Hepatocyte (in vitro differentiated cells): ENCODE measurements around the gene SGCD. TPM values are rescaled to one million over a fixed set of nuclear protein-coding genes. Genes with fewer than 3 reads are reported as not detected.

Experiments used
- DNase-seq: peaks from one replicate; pipeline ENCODE4 v3.0.0-alpha.2; 2016; ENCODE audit warnings: low spot score
- H2AFZ ChIP-seq: fragments of 200-600 bp; sonication (generic); 2 replicates; pipeline ENCODE4 v1.6.0; 2016; ENCODE audit warnings: antibody characterized with exemption, mild to moderate bottlenecking
- H3K27ac ChIP-seq: fragments of 200-600 bp; sonication (generic); 2 replicates; pipeline ENCODE4 v1.5.1; 2016; ENCODE audit warnings: mild to moderate bottlenecking
- H3K27me3 ChIP-seq: fragments of 200-600 bp; sonication (generic); 2 replicates; pipeline ENCODE4 v1.6.1; 2016
- H3K36me3 ChIP-seq: fragments of 200-600 bp; sonication (generic); replicated peaks from 2 replicates; pipeline ENCODE4 v1.5.1; 2016; ENCODE audit warnings: low read depth; ENCODE audit not compliant: insufficient read depth
- H3K4me1 ChIP-seq: fragments of 200-600 bp; sonication (generic); 2 replicates; pipeline ENCODE4 v1.5.1; 2016; ENCODE audit warnings: mild to moderate bottlenecking, moderate library complexity; ENCODE audit not compliant: insufficient read depth
- H3K4me2 ChIP-seq: fragments of 200-600 bp; sonication (generic); 2 replicates; pipeline ENCODE4 v1.6.0; 2016
- H3K4me3 ChIP-seq: fragments of 200-600 bp; sonication (generic); 2 replicates; pipeline ENCODE4 v1.5.1; 2016; ENCODE audit warnings: mild to moderate bottlenecking
- H3K79me2 ChIP-seq: fragments of 200-600 bp; sonication (generic); 2 replicates; pipeline ENCODE4 v1.6.0; 2017; ENCODE audit warnings: mild to moderate bottlenecking
- H3K9me2 ChIP-seq: fragments of 200-600 bp; sonication (generic); replicated peaks from 2 replicates; pipeline ENCODE4 v1.6.0; 2017; ENCODE audit warnings: mild to moderate bottlenecking; ENCODE audit not compliant: insufficient read depth
- H3K9me3 ChIP-seq: fragments of 200-600 bp; sonication (generic); 2 replicates; pipeline ENCODE4 v1.5.1; 2016; ENCODE audit warnings: low read depth, mild to moderate bottlenecking
- H4K20me1 ChIP-seq: fragments of 200-600 bp; sonication (generic); 2 replicates; pipeline ENCODE4 v1.6.0; 2016; ENCODE audit warnings: mild to moderate bottlenecking; ENCODE audit not compliant: insufficient read depth, poor library complexity, severe bottlenecking
- EZH2 ChIP-seq: fragments of 200-600 bp; sonication (generic); IDR thresholded peaks from 2 replicates; pipeline ENCODE4 v1.6.1; 2016; ENCODE audit warnings: antibody characterized with exemption, mild to moderate bottlenecking, borderline replicate concordance
- EZH2phosphoT487 ChIP-seq: fragments of 200-600 bp; sonication (generic); IDR thresholded peaks from one replicate; pipeline ENCODE4 v1.6.1; 2018; ENCODE audit warnings: antibody characterized with exemption, mild to moderate bottlenecking, low read depth, moderate library complexity; ENCODE audit not compliant: unreplicated experiment, severe bottlenecking
- WGBS: methylation state at CpG from one replicate; pipeline ENCODE4 v1.1.6; 2016; ENCODE audit warnings: low lambda C conversion rate; ENCODE audit errors: missing lambda C conversion rate; 5-methylcytosine and 5-hydroxymethylcytosine counted together
- polyA plus RNA-seq: library from polyadenylated mRNA; unstranded; fragments of >200 nt; fragmentation: Nextera tagmentation; extraction: Ambion mirVana; gene quantifications from 2 replicates; pipeline ENCODE4 v1.2.1, GENCODE V29; 2016
- total RNA-seq: library from RNA; depleted of rRNA; stranded (reverse); fragments of >200 nt; gene quantifications from 2 replicates; pipeline ENCODE4 v1.2.3, GENCODE V29; 2014
- TF ChIP-seq, protein P1 (sequence below): fragments of 200-600 bp; sonication (generic); IDR thresholded peaks from 2 replicates; pipeline ENCODE4 v1.5.1; 2016; ENCODE audit warnings: antibody characterized with exemption, mild to moderate bottlenecking; ENCODE audit not compliant: poor library complexity

Gene SGCD
- total and polyA plus RNA-seq, 2 experiments from 2014 or later: 3.8 to 8.8 TPM

GRCh38 chr5:156330141-156330870, 3.3 kb downstream of the SGCD start:
- Histone ChIP-seq H3K79me2 (peaks cover 7% of the 10 kb centered on the region), H4K20me1 (no peaks in the 10 kb centered on the region), H3K27me3 (no peaks in the 10 kb centered on the region), H3K9me3 (no peaks in the 10 kb centered on the region), H3K9me2 (no peaks in the 10 kb centered on the region), H3K4me1 (no peaks in the 10 kb centered on the region), H3K4me2 (no peak overlapping the region), H3K4me3 (no peak overlapping the region), H3K36me3 (no peaks in the 10 kb centered on the region), H2AFZ (no peak overlapping the region), H3K27ac (no peak overlapping the region)
- DNase-seq: no peak
- 92% methylated on average over 7 of the region's 7 CpGs for WGBS
- TF ChIP-seq, protein P1, sequence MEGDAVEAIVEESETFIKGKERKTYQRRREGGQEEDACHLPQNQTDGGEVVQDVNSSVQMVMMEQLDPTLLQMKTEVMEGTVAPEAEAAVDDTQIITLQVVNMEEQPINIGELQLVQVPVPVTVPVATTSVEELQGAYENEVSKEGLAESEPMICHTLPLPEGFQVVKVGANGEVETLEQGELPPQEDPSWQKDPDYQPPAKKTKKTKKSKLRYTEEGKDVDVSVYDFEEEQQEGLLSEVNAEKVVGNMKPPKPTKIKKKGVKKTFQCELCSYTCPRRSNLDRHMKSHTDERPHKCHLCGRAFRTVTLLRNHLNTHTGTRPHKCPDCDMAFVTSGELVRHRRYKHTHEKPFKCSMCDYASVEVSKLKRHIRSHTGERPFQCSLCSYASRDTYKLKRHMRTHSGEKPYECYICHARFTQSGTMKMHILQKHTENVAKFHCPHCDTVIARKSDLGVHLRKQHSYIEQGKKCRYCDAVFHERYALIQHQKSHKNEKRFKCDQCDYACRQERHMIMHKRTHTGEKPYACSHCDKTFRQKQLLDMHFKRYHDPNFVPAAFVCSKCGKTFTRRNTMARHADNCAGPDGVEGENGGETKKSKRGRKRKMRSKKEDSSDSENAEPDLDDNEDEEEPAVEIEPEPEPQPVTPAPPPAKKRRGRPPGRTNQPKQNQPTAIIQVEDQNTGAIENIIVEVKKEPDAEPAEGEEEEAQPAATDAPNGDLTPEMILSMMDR: no peak
- TF ChIP-seq EZH2: no peak
- TF ChIP-seq EZH2phosphoT487: no peak

- H3K36me3 ChIP-seq: no peaks in the 10 kb centered on the region
- no peak overlapping the region for H2AFZ ChIP-seq
- no peaks in the 10 kb centered on the region for H3K4me1 ChIP-seq
- WGBS: 55% methylated on average over 1 of the region's 1 CpG
- TF ChIP-seq EZH2phosphoT487 (no peak), EZH2 (no peak)
- TF ChIP-seq, protein P1: no peak
- H3K9me3 ChIP-seq: no peaks in the 10 kb centered on the region
- H3K27me3 ChIP-seq: no peaks in the 10 kb centered on the region
- no peak overlapping the region for H3K4me2 ChIP-seq
- no peak overlapping the region for H3K4me3 ChIP-seq
- peaks cover 7% of the 10 kb centered on the region for H3K79me2 ChIP-seq
- H4K20me1 ChIP-seq: no peaks in the 10 kb centered on the region
- H3K9me2 ChIP-seq: no peaks in the 10 kb centered on the region
- no peak for DNase-seq
- no peak overlapping the region for H3K27ac ChIP-seq
Observed at GRCh38 chr5:156331181-156331580, 4.2 kb downstream of the SGCD start.

DNA sequence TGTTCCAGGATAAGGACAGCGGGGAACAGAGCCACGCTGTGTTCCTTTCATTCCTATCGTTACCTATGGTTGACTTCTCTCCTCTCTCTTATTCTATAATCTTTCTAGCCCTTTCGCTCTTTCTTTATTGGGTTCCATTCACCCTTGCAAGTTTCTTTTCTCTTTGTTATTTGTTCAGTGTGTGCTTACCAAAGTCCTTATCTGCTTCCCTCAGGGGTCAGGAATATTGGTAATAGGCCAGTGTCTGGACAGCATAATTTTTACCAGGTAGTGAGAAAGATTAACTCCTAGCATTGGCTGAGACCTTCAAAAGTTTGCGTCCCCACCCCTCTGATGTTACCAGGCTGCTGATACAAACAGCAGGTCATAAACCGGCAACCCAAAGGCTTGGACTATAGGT, 4.9 kb downstream of the SGCD start:
- Histone ChIP-seq H3K79me2 (peaks cover 7% of the 10 kb centered on the region), H3K4me1 (no peaks in the 10 kb centered on the region), H3K36me3 (no peaks in the 10 kb centered on the region), H3K9me2 (no peaks in the 10 kb centered on the region), H3K4me2 (no peak overlapping the region), H3K4me3 (no peak overlapping the region), H4K20me1 (no peaks in the 10 kb centered on the region), H3K27ac (no peak overlapping the region), H2AFZ (no peak overlapping the region), H3K27me3 (no peaks in the 10 kb centered on the region), H3K9me3 (no peaks in the 10 kb centered on the region)
- TF ChIP-seq, protein P1: no peak
- TF ChIP-seq EZH2phosphoT487 (no peak), EZH2 (no peak)
- no peak for DNase-seq
- 95% methylated on average over 6 of the region's 6 CpGs for WGBS
